Loucy (cell line): ENCODE results near the gene WTAP.
"Not testable (repeated sequence)": the region's sequence is repeated elsewhere in the genome, so short reads cannot be mapped to it uniquely, and the experiment has no call there.

Experiments
- H2AFZ ChIP-seq: fragments of 200-600 bp; sonication (generic); 2 replicates; pipeline ENCODE4 v1.6.0; 2016; ENCODE audit warnings: antibody characterized with exemption, mild to moderate bottlenecking, low read length, moderate library complexity
- H3F3A ChIP-seq: fragments of 200-600 bp; 2 replicates; pipeline ENCODE4 v1.6.0; 2016; ENCODE audit warnings: antibody characterized with exemption, low read depth, mild to moderate bottlenecking
- H3K27me3 ChIP-seq: fragments of 200-600 bp; sonication (generic); 2 replicates; pipeline ENCODE4 v1.6.1; 2014; ENCODE audit warnings: low read length, mild to moderate bottlenecking; ENCODE audit not compliant: insufficient read depth, poor library complexity, severe bottlenecking
- H3K36me3 ChIP-seq: fragments of 200-600 bp; sonication (generic); 2 replicates; pipeline ENCODE4 v1.6.1; 2016; ENCODE audit warnings: low read length; ENCODE audit not compliant: insufficient read depth
- H3K4me1 ChIP-seq: fragments of 200-600 bp; sonication (generic); 2 replicates; pipeline ENCODE4 v1.5.1; 2014; ENCODE audit warnings: low read length, mild to moderate bottlenecking; ENCODE audit not compliant: insufficient read depth, poor library complexity, severe bottlenecking
- H3K4me2 ChIP-seq: fragments of 200-600 bp; sonication (generic); 2 replicates; pipeline ENCODE4 v1.6.0; 2014; ENCODE audit warnings: antibody characterized with exemption, low read length, low read depth, mild to moderate bottlenecking; ENCODE audit not compliant: poor library complexity, severe bottlenecking
- H3K4me3 ChIP-seq: fragments of 200-600 bp; sonication (generic); 2 replicates; pipeline ENCODE4 v1.5.1; 2014; ENCODE audit warnings: low read length, mild to moderate bottlenecking, mixed read lengths; ENCODE audit not compliant: poor library complexity, severe bottlenecking
- H3K79me2 ChIP-seq: fragments of 200-600 bp; sonication (generic); 2 replicates; pipeline ENCODE4 v1.6.1; 2014; ENCODE audit warnings: low read length; ENCODE audit not compliant: insufficient read depth
- H3K9ac ChIP-seq: fragments of 200-600 bp; sonication (generic); 2 replicates; pipeline ENCODE4 v1.6.0; 2014; ENCODE audit warnings: mild to moderate bottlenecking, low read depth, low read length, moderate library complexity; ENCODE audit not compliant: poor library complexity, severe bottlenecking
- H3K9me2 ChIP-seq: fragments of 200-600 bp; sonication (generic); replicated peaks from 2 replicates; pipeline ENCODE4 v1.6.1; 2016; ENCODE audit warnings: low read depth, low read length, mixed read lengths
- H3K9me3 ChIP-seq: fragments of 200-600 bp; sonication (generic); 2 replicates; pipeline ENCODE4 v1.6.1; 2014; ENCODE audit warnings: mild to moderate bottlenecking, antibody characterized with exemption, low read length, low read depth; ENCODE audit not compliant: insufficient read depth
- H4K20me1 ChIP-seq: fragments of 200-600 bp; sonication (generic); 2 replicates; pipeline ENCODE4 v1.6.0; 2014; ENCODE audit warnings: antibody characterized with exemption, low read length, mild to moderate bottlenecking; ENCODE audit not compliant: insufficient read depth, poor library complexity, severe bottlenecking
- EZH2phosphoT487 ChIP-seq: fragments of 200-600 bp; IDR thresholded peaks from 2 replicates; pipeline ENCODE4 v1.6.1; 2018; ENCODE audit warnings: antibody characterized with exemption, mild to moderate bottlenecking, moderate library complexity, borderline replicate concordance
- TF ChIP-seq, protein P1 (sequence below): fragments of 200-600 bp; sonication (generic); conservative IDR thresholded peaks from 2 replicates; pipeline ENCODE4 v1.5.1; 2014; ENCODE audit warnings: mild to moderate bottlenecking, antibody characterized with exemption, low read length

WTAP gene

DNA sequence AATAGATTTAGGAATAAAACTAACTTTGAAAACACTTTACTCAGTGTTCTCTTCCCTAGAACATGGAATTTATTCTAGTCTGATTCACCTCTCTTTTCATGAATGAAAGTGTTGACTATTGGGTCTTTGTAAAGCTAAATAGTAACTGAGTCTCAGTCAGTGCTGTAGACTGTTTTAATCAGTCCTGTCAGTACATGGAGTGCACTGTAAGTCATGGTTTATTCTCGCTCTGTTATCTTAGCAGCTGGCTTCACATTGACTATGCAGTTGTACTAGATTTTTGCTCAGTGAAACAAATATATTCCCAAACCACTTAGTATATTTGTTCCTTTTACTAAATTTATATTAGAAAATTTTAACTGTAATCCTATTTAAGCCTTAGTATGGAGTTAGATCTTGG lies 19.5 kb downstream of the WTAP start:
- H3K4me3 ChIP-seq = no peak overlapping the region
- no peaks in the 10 kb centered on the region for H3F3A ChIP-seq
- H4K20me1 ChIP-seq = peaks cover 45% of the 10 kb centered on the region
- no peak overlapping the region for H2AFZ ChIP-seq
- H3K27me3 ChIP-seq = no peaks in the 10 kb centered on the region
- peaks cover 37% of the 10 kb centered on the region for H3K79me2 ChIP-seq
- no peak overlapping the region for H3K9ac ChIP-seq
- no peaks in the 10 kb centered on the region for H3K4me1 ChIP-seq
- H3K9me2 ChIP-seq = no peaks in the 10 kb centered on the region
- TF ChIP-seq, protein P1, sequence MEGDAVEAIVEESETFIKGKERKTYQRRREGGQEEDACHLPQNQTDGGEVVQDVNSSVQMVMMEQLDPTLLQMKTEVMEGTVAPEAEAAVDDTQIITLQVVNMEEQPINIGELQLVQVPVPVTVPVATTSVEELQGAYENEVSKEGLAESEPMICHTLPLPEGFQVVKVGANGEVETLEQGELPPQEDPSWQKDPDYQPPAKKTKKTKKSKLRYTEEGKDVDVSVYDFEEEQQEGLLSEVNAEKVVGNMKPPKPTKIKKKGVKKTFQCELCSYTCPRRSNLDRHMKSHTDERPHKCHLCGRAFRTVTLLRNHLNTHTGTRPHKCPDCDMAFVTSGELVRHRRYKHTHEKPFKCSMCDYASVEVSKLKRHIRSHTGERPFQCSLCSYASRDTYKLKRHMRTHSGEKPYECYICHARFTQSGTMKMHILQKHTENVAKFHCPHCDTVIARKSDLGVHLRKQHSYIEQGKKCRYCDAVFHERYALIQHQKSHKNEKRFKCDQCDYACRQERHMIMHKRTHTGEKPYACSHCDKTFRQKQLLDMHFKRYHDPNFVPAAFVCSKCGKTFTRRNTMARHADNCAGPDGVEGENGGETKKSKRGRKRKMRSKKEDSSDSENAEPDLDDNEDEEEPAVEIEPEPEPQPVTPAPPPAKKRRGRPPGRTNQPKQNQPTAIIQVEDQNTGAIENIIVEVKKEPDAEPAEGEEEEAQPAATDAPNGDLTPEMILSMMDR = no peak
- TF ChIP-seq EZH2phosphoT487 = no peak
- no peak overlapping the region for H3K4me2 ChIP-seq
- peaks cover 97% of the 10 kb centered on the region for H3K36me3 ChIP-seq
- no peaks in the 10 kb centered on the region for H3K9me3 ChIP-seq

DNA sequence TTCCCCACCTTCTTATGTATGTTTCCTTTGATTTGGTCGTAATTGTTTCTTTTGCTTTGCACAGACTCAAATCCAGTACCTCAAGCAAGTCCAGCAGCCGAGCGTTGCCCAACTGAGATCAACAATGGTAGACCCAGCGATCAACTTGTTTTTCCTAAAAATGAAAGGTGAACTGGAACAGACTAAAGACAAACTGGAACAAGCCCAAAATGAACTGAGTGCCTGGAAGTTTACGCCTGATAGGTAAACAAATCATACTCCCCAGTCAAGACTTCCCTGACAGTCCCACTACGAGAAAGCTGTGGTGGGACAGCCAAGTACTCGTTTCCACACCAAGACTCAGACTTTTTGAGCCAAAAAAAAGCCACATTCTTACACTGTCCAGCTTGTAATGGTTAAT lies 20.8 kb downstream of the WTAP start:
- not testable (repeated sequence) for H2AFZ ChIP-seq, H3K4me2 ChIP-seq, H3K4me1 ChIP-seq, H3K9me3 ChIP-seq, H3K27me3 ChIP-seq, H3K4me3 ChIP-seq, H3K9ac ChIP-seq, H3K9me2 ChIP-seq, H3F3A ChIP-seq
- H3K36me3 ChIP-seq = peaks cover 97% of the 10 kb centered on the region
- H3K79me2 ChIP-seq = peaks cover 28% of the 10 kb centered on the region
- peaks cover 39% of the 10 kb centered on the region for H4K20me1 ChIP-seq

DNA sequence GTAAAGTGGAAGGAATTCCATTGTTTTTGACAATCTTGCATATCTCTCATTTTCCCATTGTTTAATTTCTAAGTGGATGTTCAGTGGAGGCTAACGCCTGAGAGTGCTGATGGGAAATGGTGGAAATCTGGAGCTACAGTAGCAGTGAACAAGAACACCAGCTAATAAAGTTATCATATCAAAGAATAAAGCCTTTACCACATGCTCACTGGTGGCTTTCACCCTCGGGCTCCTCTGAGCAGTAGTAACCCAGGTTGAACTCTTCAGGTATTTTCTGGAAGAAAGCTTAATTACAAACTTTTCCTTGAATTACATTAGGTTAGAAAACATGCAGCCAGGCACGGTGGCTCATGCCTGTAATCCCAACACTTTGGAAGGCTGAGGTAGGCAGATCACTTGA lies 24.1 kb downstream of the WTAP start:
- Histone ChIP-seq H3K9me3 (no peaks in the 10 kb centered on the region), H3K27me3 (no peaks in the 10 kb centered on the region), H3K9me2 (no peaks in the 10 kb centered on the region), H3F3A (no peaks in the 10 kb centered on the region), H3K9ac (no peak overlapping the region), H2AFZ (no peak overlapping the region), H4K20me1 (peaks cover 20% of the 10 kb centered on the region), H3K36me3 (peaks cover 93% of the 10 kb centered on the region), H3K4me2 (no peak overlapping the region), H3K4me3 (no peak overlapping the region), H3K79me2 (no peaks in the 10 kb centered on the region; the same call in 1 of the 2 replicates), H3K4me1 (no peaks in the 10 kb centered on the region)
- TF ChIP-seq, protein P1 = no peak

DNA sequence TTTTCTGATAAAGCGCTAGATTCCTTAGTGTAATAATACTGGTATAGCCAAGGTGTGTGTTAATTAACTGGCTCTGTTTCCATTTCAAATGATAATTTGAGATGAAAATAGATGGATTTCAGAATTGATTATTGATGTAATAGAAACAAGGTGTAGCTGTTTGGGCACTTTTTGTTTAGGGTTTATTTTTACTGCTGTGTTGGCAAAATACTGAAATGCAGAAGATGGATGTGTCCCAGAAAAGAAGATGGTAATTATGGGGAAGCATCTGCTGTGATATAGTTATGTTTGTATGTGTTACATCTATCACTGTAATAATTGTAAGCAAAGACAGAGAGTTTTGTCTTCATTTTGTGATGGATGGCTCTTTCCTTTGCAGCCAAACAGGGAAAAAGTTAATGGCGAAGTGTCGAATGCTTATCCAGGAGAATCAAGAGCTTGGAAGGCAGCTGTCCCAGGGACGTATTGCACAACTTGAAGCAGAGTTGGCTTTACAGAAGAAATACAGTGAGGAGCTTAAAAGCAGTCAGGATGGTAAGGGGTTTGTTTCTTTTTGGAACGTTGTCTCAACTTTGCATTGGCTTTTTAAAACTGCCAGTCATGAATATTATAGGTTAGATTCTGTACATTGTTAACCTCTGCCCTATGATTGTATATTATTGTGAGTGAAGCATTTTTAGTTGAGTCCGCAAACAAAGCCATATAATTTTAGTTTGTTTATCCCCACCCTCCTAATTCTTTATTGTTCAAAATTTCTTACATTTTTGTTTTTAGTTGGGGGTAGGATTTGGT lies 26.0 kb downstream of the WTAP start:
- Histone ChIP-seq H2AFZ (no peak overlapping the region), H4K20me1 (peaks cover 17% of the 10 kb centered on the region), H3K4me1 (no peaks in the 10 kb centered on the region), H3F3A (no peaks in the 10 kb centered on the region), H3K36me3 (peaks cover 90% of the 10 kb centered on the region), H3K9ac (no peak overlapping the region), H3K9me3 (no peaks in the 10 kb centered on the region), H3K4me2 (no peak overlapping the region), H3K9me2 (no peaks in the 10 kb centered on the region), H3K27me3 (no peaks in the 10 kb centered on the region), H3K4me3 (no peak overlapping the region), H3K79me2 (no peaks in the 10 kb centered on the region; the same call in 1 of the 2 replicates)
- TF ChIP-seq, protein P1 = no peak
- no peak for TF ChIP-seq EZH2phosphoT487
